Keratinocyte (primary cell): Measurements from ENCODE around the gene DCUN1D2.

ENCODE experiments used
- EZH2 ChIP-seq: IDR thresholded peaks from one replicate; pipeline ENCODE4 v1.6.1; 2012; ENCODE audit warnings: inconsistent platforms, mild to moderate bottlenecking, low read length, moderate library complexity
- TF ChIP-seq, protein P1 (sequence below), 3 experiments: IDR thresholded peaks in 1 of 3; conservative IDR thresholded peaks in 1 of 3; optimal IDR thresholded peaks in 1 of 3; 2 replicates in 2 of 3; 3 replicates in 1 of 3; pipeline versions ENCODE3 to v1.5.1; 2011; ENCODE audit warnings: low read length in 3 of 3, mild to moderate bottlenecking in 3 of 3, moderate library complexity in 2 of 3, control low read depth in 1 of 3, inconsistent platforms in 1 of 3; ENCODE audit not compliant: insufficient read depth in 2 of 3; ENCODE audit errors: extremely low read depth in 1 of 3

DNA sequence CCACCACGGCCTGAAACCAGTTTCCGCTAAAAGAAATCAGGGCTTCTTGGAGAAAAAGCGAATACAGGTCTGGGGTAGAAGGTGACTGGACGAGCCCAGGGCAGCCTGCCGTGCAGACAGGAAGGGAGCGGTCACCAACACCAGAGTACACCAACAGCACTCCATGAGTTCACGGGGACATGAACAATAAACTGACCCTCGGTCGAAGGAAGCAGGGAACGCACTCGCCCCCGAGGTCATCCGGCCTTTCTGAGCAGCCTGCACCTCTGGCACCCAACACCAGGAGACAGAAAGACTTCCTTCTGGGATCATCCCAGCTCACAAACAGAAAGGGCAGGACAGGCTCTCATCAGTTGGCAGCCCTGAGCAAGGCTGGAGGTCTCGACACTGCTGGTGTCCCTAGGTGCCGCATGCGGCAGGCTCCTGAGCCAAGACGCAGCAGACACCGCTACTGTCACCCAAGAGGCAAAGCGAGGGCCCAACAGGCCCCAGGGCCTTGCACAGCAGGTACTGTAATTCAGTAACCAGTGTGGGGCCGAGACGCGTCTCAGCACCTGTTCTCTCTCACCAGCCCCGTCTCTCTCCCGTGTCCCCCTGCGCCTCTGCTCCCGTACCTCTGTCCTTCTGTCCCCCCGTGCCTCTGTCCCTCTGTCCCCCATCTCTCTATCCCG lies 18.0 kb downstream of the DCUN1D2 start:
- TF ChIP-seq, protein P1, sequence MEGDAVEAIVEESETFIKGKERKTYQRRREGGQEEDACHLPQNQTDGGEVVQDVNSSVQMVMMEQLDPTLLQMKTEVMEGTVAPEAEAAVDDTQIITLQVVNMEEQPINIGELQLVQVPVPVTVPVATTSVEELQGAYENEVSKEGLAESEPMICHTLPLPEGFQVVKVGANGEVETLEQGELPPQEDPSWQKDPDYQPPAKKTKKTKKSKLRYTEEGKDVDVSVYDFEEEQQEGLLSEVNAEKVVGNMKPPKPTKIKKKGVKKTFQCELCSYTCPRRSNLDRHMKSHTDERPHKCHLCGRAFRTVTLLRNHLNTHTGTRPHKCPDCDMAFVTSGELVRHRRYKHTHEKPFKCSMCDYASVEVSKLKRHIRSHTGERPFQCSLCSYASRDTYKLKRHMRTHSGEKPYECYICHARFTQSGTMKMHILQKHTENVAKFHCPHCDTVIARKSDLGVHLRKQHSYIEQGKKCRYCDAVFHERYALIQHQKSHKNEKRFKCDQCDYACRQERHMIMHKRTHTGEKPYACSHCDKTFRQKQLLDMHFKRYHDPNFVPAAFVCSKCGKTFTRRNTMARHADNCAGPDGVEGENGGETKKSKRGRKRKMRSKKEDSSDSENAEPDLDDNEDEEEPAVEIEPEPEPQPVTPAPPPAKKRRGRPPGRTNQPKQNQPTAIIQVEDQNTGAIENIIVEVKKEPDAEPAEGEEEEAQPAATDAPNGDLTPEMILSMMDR (optimal IDR thresholded peaks at IDR 0.05 in 1 of 3, IDR thresholded peaks at IDR 0.05 in 1 of 3, conservative IDR thresholded peaks at IDR 0.05 in 1 of 3; ENCODE audit: extremely low read depth in 1 of 3, insufficient read depth in 2 of 3, low read length in 3 of 3) = no peak
- no peak for TF ChIP-seq EZH2
